Naive thymus-derived CD4-positive, alpha-beta T cell (primary cell): ENCODE measurements around the gene GRPEL1. TPM values are rescaled to one million over a fixed set of nuclear protein-coding genes. Genes with fewer than 3 reads are reported as not detected.

ENCODE experiments used
- ATAC-seq: fragments of 150-1000 bp; cut with Tn5 transposase; 2 replicates; pipeline ENCODE4 v1.10.0; 2021; ENCODE audit warnings: mild to moderate bottlenecking, moderate library complexity
- CTCF ChIA-PET: fragments of 350-600 bp; sonication (Branson Sonifier 250); formaldehyde crosslinking; loops from one replicate; lab custom pipeline; 2021; ENCODE audit warnings: antibody characterized with exemption; lab: Charles Lee
- POLR2A ChIA-PET: fragments of 350-600 bp; sonication (Branson Sonifier 250); formaldehyde crosslinking; loops from one replicate; lab custom pipeline; 2021; ENCODE audit warnings: antibody characterized with exemption, inconsistent platforms; lab: Charles Lee
- DNase-seq, 9 donors: peaks; one replicate each; pipeline versions ENCODE4 v3.0.0 to v3.0.0-alpha.2; 2020 to 2022; ENCODE audit warnings: mixed read lengths in 1 of 9
- H3K27ac ChIP-seq: one replicate; pipeline ENCODE4 v1.7.0; 2013; ENCODE audit warnings: mild to moderate bottlenecking, low read depth, low read length, moderate library complexity
- H3K27me3 ChIP-seq, 2 donors: one replicate each; pipeline ENCODE4 v1.7.0; 2013; ENCODE audit warnings: low read length in 2 of 2, mild to moderate bottlenecking in 2 of 2, moderate library complexity in 2 of 2; ENCODE audit not compliant: control insufficient read depth in 2 of 2, insufficient read depth in 2 of 2
- H3K36me3 ChIP-seq, 3 experiments: 1 replicate in 2 of 3; 2 replicates in 1 of 3; pipeline ENCODE4 v1.7.0; 2013; ENCODE audit warnings: low read length in 3 of 3, mild to moderate bottlenecking in 3 of 3, moderate library complexity in 1 of 3; ENCODE audit not compliant: insufficient read depth in 3 of 3, control insufficient read depth in 2 of 3
- H3K4me1 ChIP-seq, 2 donors: one replicate each; pipeline ENCODE4 v1.7.0; 2013; ENCODE audit warnings: low read length in 2 of 2, mild to moderate bottlenecking in 2 of 2, moderate library complexity in 1 of 2; ENCODE audit not compliant: control insufficient read depth in 2 of 2, insufficient read depth in 2 of 2
- H3K4me3 ChIP-seq: 2 replicates; pipeline ENCODE4 v1.7.0; 2013; ENCODE audit warnings: mild to moderate bottlenecking, low read length
- H3K9me3 ChIP-seq, 3 experiments: 1 replicate in 2 of 3; 2 replicates in 1 of 3; pipeline ENCODE4 v1.7.0; 2013; ENCODE audit warnings: low read length in 3 of 3; ENCODE audit not compliant: control insufficient read depth in 2 of 3
- H3K27ac Mint-ChIP-seq, 9 donors: one replicate each; pipeline ENCODE4 v1.8.0; 2020 to 2022; ENCODE audit warnings: mixed read lengths in 9 of 9, mild to moderate bottlenecking in 8 of 9, moderate library complexity in 5 of 9, inconsistent platforms in 2 of 9
- H3K27me3 Mint-ChIP-seq, 5 donors: one replicate each; pipeline ENCODE4 v1.8.0; 2021 to 2022; ENCODE audit warnings: mixed read lengths in 5 of 5, mild to moderate bottlenecking in 1 of 5
- H3K36me3 Mint-ChIP-seq, 5 donors: one replicate each; pipeline ENCODE4 v1.8.0; 2020 to 2022; ENCODE audit warnings: mixed read lengths in 5 of 5, mild to moderate bottlenecking in 3 of 5, inconsistent platforms in 1 of 5
- H3K4me1 Mint-ChIP-seq, 7 donors: one replicate each; pipeline ENCODE4 v1.8.0; 2020 to 2022; ENCODE audit warnings: mixed read lengths in 7 of 7, mild to moderate bottlenecking in 3 of 7, inconsistent platforms in 1 of 7
- H3K4me3 Mint-ChIP-seq, 10 donors: one replicate each; pipeline ENCODE4 v1.8.0; 2020 to 2022; ENCODE audit warnings: mild to moderate bottlenecking in 10 of 10, mixed read lengths in 10 of 10, moderate library complexity in 6 of 10, inconsistent platforms in 2 of 10
- H3K9me3 Mint-ChIP-seq, 11 donors: one replicate each; pipeline ENCODE4 v1.8.0; 2020 to 2022; ENCODE audit warnings: mixed read lengths in 11 of 11, mild to moderate bottlenecking in 4 of 11, inconsistent platforms in 1 of 11, moderate library complexity in 1 of 11
- intact Hi-C, 2 donors: fragments of 100-400 bp; cut with micrococcal nuclease; formaldehyde crosslinking; loops; one replicate each; pipeline ENCODE4 v1.15.1; 2023
- polyA plus RNA-seq, 2 donors: library from polyadenylated mRNA; unstranded; fragments of 300-500 nt; fragmentation: Illumina TruSeq; gene quantifications; one replicate each; pipeline ENCODE4 v1.2.3, GENCODE V29; 2021
- total RNA-seq, 6 experiments: library from RNA in 5 of 6; stranded (reverse) in 5 of 6; gene quantifications; 1 replicate in 5 of 6; 2 replicates in 1 of 6; pipeline ENCODE4 v1.2.3 and lab custom pipeline; 2021 to 2026

Gene GRPEL1
- total and polyA plus RNA-seq, 7 experiments from 2014 or later = 34.5 to 53.3 (median 45.0) TPM

GRCh38 chr4:7070729-7071511 lies 3.1 kb upstream of the GRPEL1 start:
- ChIA-PET CTCF (interaction anchor here (0.6 to 6.3 kb wide), 27 partner anchors 8 to 1355 kb away, joined by 3 to 73 read pairs (median 3); partner anchors contain the start of genes MRFAP1L1 and TADA2B), POLR2A (interaction anchor here (0.6 to 10.5 kb wide), 5 partner anchors 27 to 753 kb away, joined by 3 to 173 read pairs (median 6); partner anchors contain the start of genes TADA2B and TBC1D14)
- DNase-seq (peak; percentile 76 to 89 (median 83)), ATAC-seq (peak; percentile 45)
- Mint-ChIP-seq H3K36me3 (peaks cover 0 to 6% (median 0%) of the 10 kb centered on the region in 5 donors), H3K9me3 (no peaks in the 10 kb centered on the region), H3K4me1 (peaks cover 24 to 44% (median 35%) of the 10 kb centered on the region in 7 donors), H3K27ac (peak overlapping the region in 7 of 9 donors; percentile 26 to 88 (median 44)), H3K27me3 (peaks cover 0 to 13% (median 0%) of the 10 kb centered on the region in 5 donors), H3K4me3 (peak overlapping the region in 9 of 10 donors; percentile 27 to 84 (median 66))
- intact Hi-C loops = loop anchor here (1.0 to 2.0 kb wide), 7 partner anchors 34 to 820 kb away; no protein-coding TSS in a partner anchor
- H3K4me1 ChIP-seq = peaks cover 22 to 26% of the 10 kb centered on the region in 2 donors
- no peak overlapping the region for H3K27ac ChIP-seq
- no peaks in the 10 kb centered on the region for H3K27me3 ChIP-seq
- no peaks in the 10 kb centered on the region for H3K9me3 ChIP-seq
- H3K4me3 ChIP-seq = no peak overlapping the region
- H3K36me3 ChIP-seq = peaks cover 0 to 6% (median 0%) of the 10 kb centered on the region in 3 experiments

- Histone ChIP-seq H3K27ac (peak overlapping the region; percentile 85), H3K4me1 (peaks cover 27% of the 10 kb centered on the region in 2 donors), H3K9me3 (no peaks in the 10 kb centered on the region), H3K4me3 (peak overlapping the region; percentile 95), H3K36me3 (peaks cover 3 to 16% (median 3%) of the 10 kb centered on the region in 3 experiments), H3K27me3 (no peaks in the 10 kb centered on the region)
- no peak for ATAC-seq
- intact Hi-C loops = loop anchor here (1.0 to 2.0 kb wide), 13 partner anchors 26 to 494 kb away; partner anchors contain the start of genes BLOC1S4 (in 2 of the 2), MRFAP1 (in 2 of the 2), TADA2B (in 2 of the 2) and TBC1D14 (in 2 of the 2)
- Mint-ChIP-seq H3K27ac (peak overlapping the region; percentile 91 to 98 (median 96)), H3K4me3 (peak overlapping the region; percentile 89 to 98 (median 95)), H3K4me1 (peaks cover 29 to 62% (median 45%) of the 10 kb centered on the region in 7 donors), H3K9me3 (no peaks in the 10 kb centered on the region), H3K36me3 (peaks cover 0 to 12% (median 3%) of the 10 kb centered on the region in 5 donors), H3K27me3 (peaks cover 0 to 13% (median 0%) of the 10 kb centered on the region in 5 donors)
- no peak for DNase-seq
- POLR2A ChIA-PET = interaction anchor here (0.6 to 10.5 kb wide), 27 partner anchors 11 to 1091 kb away, joined by 3 to 173 read pairs (median 6); partner anchors contain the start of genes BLOC1S4, MRFAP1, MRFAP1L1 and TADA2B
- CTCF ChIA-PET = interaction anchor here (0.7 to 6.3 kb wide), 9 partner anchors 26 to 427 kb away, joined by 3 to 73 read pairs (median 7); partner anchors contain the start of gene TADA2B
Measured at GRCh38 chr4:7068883-7069282, 1.0 kb upstream of the GRPEL1 start.

GRCh38 chr4:7068279-7068842 lies 497 bp upstream of the GRPEL1 start:
- peak overlapping the region; percentile 85 for H3K27ac ChIP-seq
- peak overlapping the region; percentile 95 for H3K4me3 ChIP-seq
- no peaks in the 10 kb centered on the region for H3K27me3 ChIP-seq
- intact Hi-C loops = loop anchor here (1.0 to 2.0 kb wide), 13 partner anchors 25 to 493 kb away; partner anchors contain the start of genes BLOC1S4 (in 2 of the 2), MRFAP1 (in 2 of the 2), TADA2B (in 2 of the 2) and TBC1D14 (in 2 of the 2)
- Mint-ChIP-seq H3K9me3 (no peaks in the 10 kb centered on the region), H3K36me3 (peaks cover 0 to 15% (median 8%) of the 10 kb centered on the region in 5 donors), H3K4me3 (peak overlapping the region; percentile 89 to 98 (median 95)), H3K4me1 (peaks cover 34 to 67% (median 48%) of the 10 kb centered on the region in 7 donors), H3K27me3 (peaks cover 0 to 13% (median 0%) of the 10 kb centered on the region in 5 donors), H3K27ac (peak overlapping the region; percentile 91 to 98 (median 96))
- peaks cover 27% of the 10 kb centered on the region in 2 donors for H3K4me1 ChIP-seq
- H3K9me3 ChIP-seq = no peaks in the 10 kb centered on the region
- ATAC-seq = no peak
- ChIA-PET CTCF (interaction anchor here (1.0 to 6.3 kb wide), 6 partner anchors 25 to 808 kb away, joined by 3 to 73 read pairs (median 18); partner anchors contain the start of gene TADA2B), POLR2A (interaction anchor here (0.6 to 10.5 kb wide), 35 partner anchors 10 to 1091 kb away, joined by 3 to 173 read pairs (median 5); partner anchors contain the start of genes BLOC1S4, MRFAP1, MRFAP1L1 and TADA2B)
- peaks cover 5 to 21% (median 7%) of the 10 kb centered on the region in 3 experiments for H3K36me3 ChIP-seq
- no peak for DNase-seq

- DNase-seq (no peak), ATAC-seq (no peak)
- Mint-ChIP-seq H3K27me3 (peaks cover 0 to 10% (median 0%) of the 10 kb centered on the region in 5 donors), H3K4me3 (peak overlapping the region; percentile 84 to 98 (median 91)), H3K4me1 (peaks cover 35 to 70% (median 49%) of the 10 kb centered on the region in 7 donors), H3K9me3 (no peaks in the 10 kb centered on the region), H3K36me3 (peaks cover 0 to 18% (median 13%) of the 10 kb centered on the region in 5 donors), H3K27ac (peak overlapping the region; percentile 84 to 92 (median 89))
- ChIA-PET POLR2A (interaction anchor here (0.6 to 10.5 kb wide), 20 partner anchors 9 to 1361 kb away, joined by 3 to 173 read pairs (median 6); partner anchors contain the start of genes BLOC1S4, MRFAP1, TADA2B and TBC1D14), CTCF (interaction anchor here (1.1 to 6.3 kb wide), 4 partner anchors 18 to 282 kb away, joined by 3 to 73 read pairs (median 11); partner anchors contain the start of gene TADA2B)
- H3K27me3 ChIP-seq = no peaks in the 10 kb centered on the region
- H3K9me3 ChIP-seq = no peaks in the 10 kb centered on the region
- intact Hi-C loops = no loop called here
- H3K4me3 ChIP-seq = peak overlapping the region; percentile 95
- peak overlapping the region; percentile 88 for H3K27ac ChIP-seq
- H3K36me3 ChIP-seq = peaks cover 5 to 31% (median 11%) of the 10 kb centered on the region in 3 experiments
- H3K4me1 ChIP-seq = peaks cover 27% of the 10 kb centered on the region in 2 donors
Measured at GRCh38 chr4:7067126-7067451, 775 bp downstream of the GRPEL1 start.

- peaks cover 0 to 20% (median 15%) of the 10 kb centered on the region in 5 donors for H3K36me3 Mint-ChIP-seq
- Histone ChIP-seq H3K36me3 (peaks cover 10 to 37% (median 11%) of the 10 kb centered on the region in 3 experiments), H3K4me1 (peaks cover 27% of the 10 kb centered on the region in 2 donors), H3K9me3 (no peaks in the 10 kb centered on the region), H3K4me3 (peak overlapping the region; percentile 95), H3K27ac (peak overlapping the region; percentile 88), H3K27me3 (no peaks in the 10 kb centered on the region)
- peak overlapping the region; percentile 84 to 98 (median 91) for H3K4me3 Mint-ChIP-seq
- no peak for DNase-seq
- no peaks in the 10 kb centered on the region for H3K9me3 Mint-ChIP-seq
- POLR2A ChIA-PET = interaction anchor here (1.1 to 10.5 kb wide), 12 partner anchors 8 to 425 kb away, joined by 3 to 173 read pairs (median 10); partner anchors contain the start of genes BLOC1S4, MRFAP1, TADA2B and TBC1D14
- intact Hi-C loops = no loop called here
- peaks cover 0 to 6% (median 0%) of the 10 kb centered on the region in 5 donors for H3K27me3 Mint-ChIP-seq
- no peak for ATAC-seq
- H3K27ac Mint-ChIP-seq = peak overlapping the region in 8 of 9 donors; percentile 54 to 92 (median 88)
- CTCF ChIA-PET = interaction anchor here (1.1 to 6.3 kb wide), 2 partner anchors 18 to 23 kb away, joined by 4 to 73 read pairs; partner anchors contain the start of gene TADA2B
- peaks cover 35 to 72% (median 51%) of the 10 kb centered on the region in 7 donors for H3K4me1 Mint-ChIP-seq
Measured at GRCh38 chr4:7066493-7066892, 1.4 kb downstream of the GRPEL1 start.
